ENCODE measurements around the gene DAPK2. TPM values are rescaled to one million over a fixed set of nuclear protein-coding genes. Genes with fewer than 3 reads are reported as not detected.

Gene DAPK2
- total RNA-seq, 4 donors from 2014 or later, result 13.1 to 30.8 (median 26.4) TPM

DNA sequence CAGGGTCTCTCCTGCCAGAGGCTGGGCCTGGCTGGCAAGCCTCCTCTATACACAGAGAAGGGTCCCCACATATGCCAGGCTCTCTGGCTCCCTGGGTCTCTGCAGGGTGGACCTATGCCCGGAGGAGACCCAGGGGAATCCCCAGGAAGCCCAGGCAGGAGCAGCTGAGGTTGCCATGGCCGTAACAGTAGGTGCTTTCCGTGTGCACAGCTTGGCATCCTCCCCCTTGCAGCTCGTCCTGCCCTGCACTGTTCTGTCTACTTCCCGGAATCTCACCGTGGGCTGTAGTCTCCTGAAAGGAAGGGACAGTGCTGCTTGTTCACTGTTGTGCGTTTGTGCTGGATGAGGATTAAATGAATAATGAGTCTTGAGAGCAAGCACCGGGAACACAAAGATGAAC, 47.8 kb downstream of the DAPK2 start:
- Histone ChIP-seq H3K4me1 (peaks cover 46% of the 10 kb centered on the region), H3K27me3 (no peaks in the 10 kb centered on the region), H3K27ac (no peak overlapping the region), H3K9me3 (no peaks in the 10 kb centered on the region), H3K36me3 (no peaks in the 10 kb centered on the region), H3K4me3 (no peak overlapping the region)
- TF ChIP-seq POLR2A (IDR thresholded peaks at IDR 0.05) (no peak), EP300 (IDR thresholded peaks at IDR 0.05) (no peak), POLR2AphosphoS5 (IDR thresholded peaks at IDR 0.05) (no peak)
- TF ChIP-seq, protein P1, sequence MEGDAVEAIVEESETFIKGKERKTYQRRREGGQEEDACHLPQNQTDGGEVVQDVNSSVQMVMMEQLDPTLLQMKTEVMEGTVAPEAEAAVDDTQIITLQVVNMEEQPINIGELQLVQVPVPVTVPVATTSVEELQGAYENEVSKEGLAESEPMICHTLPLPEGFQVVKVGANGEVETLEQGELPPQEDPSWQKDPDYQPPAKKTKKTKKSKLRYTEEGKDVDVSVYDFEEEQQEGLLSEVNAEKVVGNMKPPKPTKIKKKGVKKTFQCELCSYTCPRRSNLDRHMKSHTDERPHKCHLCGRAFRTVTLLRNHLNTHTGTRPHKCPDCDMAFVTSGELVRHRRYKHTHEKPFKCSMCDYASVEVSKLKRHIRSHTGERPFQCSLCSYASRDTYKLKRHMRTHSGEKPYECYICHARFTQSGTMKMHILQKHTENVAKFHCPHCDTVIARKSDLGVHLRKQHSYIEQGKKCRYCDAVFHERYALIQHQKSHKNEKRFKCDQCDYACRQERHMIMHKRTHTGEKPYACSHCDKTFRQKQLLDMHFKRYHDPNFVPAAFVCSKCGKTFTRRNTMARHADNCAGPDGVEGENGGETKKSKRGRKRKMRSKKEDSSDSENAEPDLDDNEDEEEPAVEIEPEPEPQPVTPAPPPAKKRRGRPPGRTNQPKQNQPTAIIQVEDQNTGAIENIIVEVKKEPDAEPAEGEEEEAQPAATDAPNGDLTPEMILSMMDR (IDR thresholded peaks at IDR 0.05), result no peak
- DNase-seq (ENCODE audit: low spot score in 2 of 2), result no peak
- WGBS, result 42% methylated on average over 8 of the region's 8 CpGs

DNA sequence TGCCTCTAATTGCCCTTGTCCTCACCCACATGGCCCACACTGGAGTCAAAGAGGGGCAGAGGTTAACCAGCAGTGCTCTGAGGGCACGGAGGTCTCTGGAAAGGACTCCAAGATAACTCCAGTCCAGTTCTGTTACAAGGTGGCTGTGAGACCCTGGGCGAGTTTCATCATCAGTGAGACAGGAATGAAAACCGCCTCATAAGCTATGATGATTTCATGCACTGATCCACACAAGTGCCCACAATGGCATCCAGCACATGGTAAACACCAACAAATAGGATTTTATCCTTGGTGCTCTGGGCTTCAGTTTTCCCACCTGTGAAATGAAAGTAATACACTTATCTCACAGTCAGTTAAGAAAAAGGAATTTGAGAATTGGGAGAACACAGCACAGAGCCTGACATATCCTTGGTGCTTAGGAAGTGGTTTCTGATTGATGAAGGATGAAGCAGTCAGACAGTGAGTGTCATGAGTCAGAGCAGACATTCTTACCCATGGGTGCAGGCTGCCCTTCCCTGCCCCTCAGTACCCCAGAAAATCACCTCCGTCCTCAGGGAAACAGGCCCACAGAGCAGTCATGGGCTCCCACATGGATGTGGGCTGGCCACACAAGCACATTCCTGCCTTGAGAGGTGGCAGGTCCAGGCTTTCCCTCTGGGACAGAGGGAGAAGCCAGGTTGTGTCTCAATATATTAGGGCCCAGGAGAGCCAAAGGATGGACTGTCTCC, 48.4 kb downstream of the DAPK2 start:
- no peak for TF ChIP-seq POLR2A (IDR thresholded peaks at IDR 0.05)
- no peak for TF ChIP-seq EP300 (IDR thresholded peaks at IDR 0.05)
- TF ChIP-seq POLR2AphosphoS5 (IDR thresholded peaks at IDR 0.05), result no peak
- TF ChIP-seq, protein P1 (IDR thresholded peaks at IDR 0.05), result no peak
- DNase-seq (ENCODE audit: low spot score in 2 of 2), result no peak
- H3K27ac ChIP-seq, result no peak overlapping the region
- peaks cover 47% of the 10 kb centered on the region for H3K4me1 ChIP-seq
- H3K27me3 ChIP-seq, result no peaks in the 10 kb centered on the region
- H3K4me3 ChIP-seq, result no peak overlapping the region
- H3K36me3 ChIP-seq, result no peaks in the 10 kb centered on the region
- no peaks in the 10 kb centered on the region for H3K9me3 ChIP-seq
- WGBS, result 92% methylated on average over 4 of the region's 4 CpGs

DNA sequence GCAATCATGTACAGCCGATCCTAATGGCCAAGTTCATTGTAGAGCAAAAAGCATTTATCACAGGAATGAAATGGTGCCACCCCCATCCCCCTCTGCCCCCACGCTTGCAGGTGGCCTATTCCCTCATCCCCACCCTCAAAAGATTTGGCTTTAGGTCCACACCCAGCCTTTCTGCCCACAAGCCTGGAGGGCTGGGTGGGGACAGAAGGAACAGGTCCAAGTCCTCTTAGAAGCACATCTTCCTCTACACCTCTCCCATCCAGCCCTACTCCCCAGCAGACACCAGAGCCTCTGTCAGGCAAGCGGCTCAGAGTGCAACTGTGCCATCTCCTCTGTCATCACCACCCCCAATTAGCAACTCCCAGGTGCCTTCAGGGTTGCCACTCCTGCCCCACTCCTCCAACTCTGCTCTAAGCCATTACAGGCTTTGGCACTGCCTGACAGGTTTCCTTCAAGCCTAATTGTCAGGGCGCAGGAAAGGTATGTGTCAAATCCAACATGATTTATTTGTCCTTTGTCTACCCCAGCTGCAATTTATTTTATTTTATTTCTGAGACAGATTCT, 49.4 kb downstream of the DAPK2 start:
- no peak overlapping the region for H3K4me3 ChIP-seq
- H3K27me3 ChIP-seq, result no peaks in the 10 kb centered on the region
- TF ChIP-seq EP300 (IDR thresholded peaks at IDR 0.05) (no peak), POLR2AphosphoS5 (IDR thresholded peaks at IDR 0.05) (no peak), POLR2A (IDR thresholded peaks at IDR 0.05) (no peak)
- TF ChIP-seq, protein P1 (IDR thresholded peaks at IDR 0.05), result no peak
- DNase-seq (ENCODE audit: low spot score in 2 of 2), result no peak
- H3K9me3 ChIP-seq, result no peaks in the 10 kb centered on the region
- H3K27ac ChIP-seq, result no peak overlapping the region
- peaks cover 49% of the 10 kb centered on the region for H3K4me1 ChIP-seq
- H3K36me3 ChIP-seq, result no peaks in the 10 kb centered on the region
- 66% methylated on average over 4 of the region's 4 CpGs for WGBS

DNA sequence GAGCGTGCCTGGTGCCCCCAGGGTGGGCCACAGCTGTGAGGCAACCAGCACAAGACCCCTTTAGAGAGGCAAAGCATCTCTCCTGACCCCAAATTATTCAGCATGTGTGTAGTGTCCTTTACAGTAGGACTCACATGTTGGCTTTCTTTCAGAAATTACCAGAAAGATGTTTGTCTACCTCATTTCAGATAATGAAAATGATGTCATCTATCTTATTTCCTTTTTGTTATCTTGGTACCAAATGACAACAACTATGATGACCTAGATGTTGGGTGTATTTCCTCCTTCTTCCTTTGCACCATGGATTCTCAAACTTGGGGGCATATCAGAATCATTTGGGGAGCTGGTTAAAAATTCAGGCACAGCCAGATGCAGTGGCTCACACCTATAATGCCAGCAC, 50.5 kb downstream of the DAPK2 start:
- 85% methylated on average over 1 of the region's 1 CpG for WGBS
- no peak overlapping the region for H3K4me3 ChIP-seq
- no peak for DNase-seq (ENCODE audit: low spot score in 2 of 2)
- no peaks in the 10 kb centered on the region for H3K36me3 ChIP-seq
- H3K27me3 ChIP-seq, result no peaks in the 10 kb centered on the region
- TF ChIP-seq, protein P1 (IDR thresholded peaks at IDR 0.05), result no peak
- no peak for TF ChIP-seq EP300 (IDR thresholded peaks at IDR 0.05)
- TF ChIP-seq POLR2A (IDR thresholded peaks at IDR 0.05), result no peak
- TF ChIP-seq POLR2AphosphoS5 (IDR thresholded peaks at IDR 0.05), result no peak
- H3K9me3 ChIP-seq, result no peaks in the 10 kb centered on the region
- no peak overlapping the region for H3K27ac ChIP-seq
- peaks cover 49% of the 10 kb centered on the region for H3K4me1 ChIP-seq

DNA sequence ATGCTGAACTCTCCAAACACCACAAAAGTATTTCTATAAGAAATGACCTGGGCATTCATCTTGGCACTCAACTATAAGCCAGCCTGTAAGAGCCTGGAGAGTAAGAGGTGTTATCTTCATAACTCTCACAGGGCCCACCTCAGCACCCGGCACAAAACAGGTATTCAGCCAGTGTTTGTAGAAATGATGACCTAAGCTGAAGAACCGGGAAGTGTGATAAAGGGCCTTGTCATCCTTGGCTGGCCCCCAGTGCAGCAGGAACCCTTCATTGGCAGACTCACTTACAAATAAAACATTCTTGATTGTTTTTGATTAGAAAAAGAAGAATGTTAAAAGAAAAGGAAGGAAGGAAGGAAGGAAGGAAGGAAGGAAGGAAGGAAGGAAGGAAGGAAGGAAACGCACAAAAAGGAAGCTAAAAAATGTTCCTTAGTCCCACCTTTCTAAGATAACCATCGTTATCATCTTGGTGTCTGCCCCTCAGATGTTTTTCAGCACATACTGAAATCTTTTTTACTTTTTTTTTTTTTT, 52.1 kb downstream of the DAPK2 start:
- Histone ChIP-seq H3K36me3 (no peaks in the 10 kb centered on the region), H3K9me3 (no peaks in the 10 kb centered on the region), H3K27ac (no peak overlapping the region), H3K4me1 (peaks cover 39% of the 10 kb centered on the region), H3K27me3 (no peaks in the 10 kb centered on the region), H3K4me3 (no peak overlapping the region)
- TF ChIP-seq POLR2AphosphoS5 (IDR thresholded peaks at IDR 0.05), result no peak
- TF ChIP-seq POLR2A (IDR thresholded peaks at IDR 0.05), result no peak
- no peak for TF ChIP-seq EP300 (IDR thresholded peaks at IDR 0.05)
- TF ChIP-seq, protein P1 (IDR thresholded peaks at IDR 0.05), result no peak
- whole genome bisulfite sequencing, result 52% methylated on average over 4 of the region's 4 CpGs
- DNase-seq (ENCODE audit: low spot score in 2 of 2), result no peak
